ENCODE results near the gene TNS3. TPM values are rescaled to one million over a fixed set of nuclear protein-coding genes. Genes with fewer than 3 reads are reported as not detected.

The TNS3 gene
- total and polyA plus RNA-seq, 9 of the 15 experiments (the other 6 are each of a cell fraction or from before 2014, with no cell fraction given): 0.20 TPM; not detected in 8

DNA sequence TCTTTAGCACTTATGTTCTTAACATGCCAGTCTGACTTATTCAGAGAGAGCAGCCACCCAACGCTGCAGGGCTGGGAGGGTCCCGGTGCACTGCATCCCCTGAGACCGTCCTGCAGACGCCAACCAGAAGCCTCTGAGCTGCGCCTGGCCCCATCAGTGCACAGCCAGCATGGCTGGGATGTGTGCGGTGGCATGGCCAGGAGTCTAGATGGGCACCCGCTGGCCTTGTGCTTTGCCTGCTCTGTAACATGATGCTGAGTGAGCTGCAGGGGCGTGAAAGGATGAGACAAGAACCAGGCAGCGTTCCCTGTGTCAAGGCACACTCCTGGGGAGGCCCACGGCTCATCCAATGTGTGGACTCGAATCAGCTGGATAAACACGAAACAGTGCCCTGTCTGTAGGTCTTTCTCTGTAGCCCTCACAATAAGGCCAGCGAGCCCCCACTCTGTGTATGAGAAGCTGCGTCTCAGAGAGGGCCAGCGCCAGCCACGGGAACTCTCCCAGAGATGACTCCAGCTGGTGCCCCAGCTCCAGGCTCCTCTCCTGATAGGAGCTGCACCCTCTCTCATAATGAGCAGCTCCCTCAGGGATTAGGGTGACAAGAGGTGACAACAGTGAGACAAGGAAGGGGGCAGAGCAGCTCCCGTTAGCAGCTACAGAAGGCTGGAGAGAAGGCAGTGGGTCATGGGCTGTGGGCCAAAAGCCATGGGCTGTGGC lies 96.8 kb downstream of the TNS3 start:
- TF ChIP-seq, protein P1, sequence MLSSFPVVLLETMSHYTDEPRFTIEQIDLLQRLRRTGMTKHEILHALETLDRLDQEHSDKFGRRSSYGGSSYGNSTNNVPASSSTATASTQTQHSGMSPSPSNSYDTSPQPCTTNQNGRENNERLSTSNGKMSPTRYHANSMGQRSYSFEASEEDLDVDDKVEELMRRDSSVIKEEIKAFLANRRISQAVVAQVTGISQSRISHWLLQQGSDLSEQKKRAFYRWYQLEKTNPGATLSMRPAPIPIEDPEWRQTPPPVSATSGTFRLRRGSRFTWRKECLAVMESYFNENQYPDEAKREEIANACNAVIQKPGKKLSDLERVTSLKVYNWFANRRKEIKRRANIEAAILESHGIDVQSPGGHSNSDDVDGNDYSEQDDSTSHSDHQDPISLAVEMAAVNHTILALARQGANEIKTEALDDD (IDR thresholded peaks at IDR 0.05): no peak
- TF ChIP-seq HNRNPUL1 (IDR thresholded peaks at IDR 0.05; ENCODE audit: low read length): no peak
- ChIA-PET POLR2A (no interaction called here), CTCF (ENCODE audit: low intra/inter-chr PET ratio) (no interaction called here)
- no peaks in the 10 kb centered on the region for H3K36me3 ChIP-seq (ENCODE audit: control insufficient read depth, insufficient read depth, low read length)
- intact Hi-C loops (cut with micrococcal nuclease) (no loop called here), in situ Hi-C loops (cut with MboI) (no loop called here)
- peaks cover 5 to 8% of the 10 kb centered on the region in 2 experiments; a peak in 4 of 5 replicates for H3K4me1 ChIP-seq (replicated peaks in 1 of 2; ENCODE audit: control insufficient read depth in 2 of 2, insufficient read depth in 2 of 2, low read length in 2 of 2)
- H3K9ac ChIP-seq (ENCODE audit: insufficient read depth in 1 of 2, low read depth in 2 of 2, low read length in 2 of 2): no peak overlapping the region
- no peaks in the 10 kb centered on the region for H3K9me3 ChIP-seq (replicated peaks; ENCODE audit: control insufficient read depth, insufficient read depth, low read depth, low read length)
- no peak overlapping the region for H2AFZ ChIP-seq (ENCODE audit: low read depth, low read length)
- no peak overlapping the region for H3K27ac ChIP-seq (ENCODE audit: extremely low read depth, low read depth, low read length)
- FAIRE-seq (no peak), DNase-seq (ENCODE audit: extremely low read depth in 1 of 4, low spot score in 3 of 4) (no peak), ATAC-seq (no peak)
- no TSS peak for BruUV-seq (replicated peaks)
- no peaks in the 10 kb centered on the region for H3K79me2 ChIP-seq (ENCODE audit: control insufficient read depth, insufficient read depth, low read length)
- H3K27me3 ChIP-seq (ENCODE audit: control insufficient read depth in 2 of 2, insufficient read depth in 2 of 2, low read length in 2 of 2): peaks cover 3 to 66% of the 10 kb centered on the region in 2 experiments; a peak in 2 of 5 replicates
- WGBS (ENCODE audit: insufficient coverage, low coverage, missing lambda C conversion rate): 0% methylated on average over 15 of the region's 17 CpGs
- H4K20me1 ChIP-seq (replicated peaks; ENCODE audit: control insufficient read depth, insufficient read depth, low read length): no peaks in the 10 kb centered on the region; the same call in 1 of the 2 replicates
- H3K4me2 ChIP-seq (ENCODE audit: insufficient read depth, low read length): no peak overlapping the region
- no peak overlapping the region for H3K4me3 ChIP-seq
- H3K9me1 ChIP-seq (ENCODE audit: control insufficient read depth, insufficient read depth, low read length): no peaks in the 10 kb centered on the region

DNA sequence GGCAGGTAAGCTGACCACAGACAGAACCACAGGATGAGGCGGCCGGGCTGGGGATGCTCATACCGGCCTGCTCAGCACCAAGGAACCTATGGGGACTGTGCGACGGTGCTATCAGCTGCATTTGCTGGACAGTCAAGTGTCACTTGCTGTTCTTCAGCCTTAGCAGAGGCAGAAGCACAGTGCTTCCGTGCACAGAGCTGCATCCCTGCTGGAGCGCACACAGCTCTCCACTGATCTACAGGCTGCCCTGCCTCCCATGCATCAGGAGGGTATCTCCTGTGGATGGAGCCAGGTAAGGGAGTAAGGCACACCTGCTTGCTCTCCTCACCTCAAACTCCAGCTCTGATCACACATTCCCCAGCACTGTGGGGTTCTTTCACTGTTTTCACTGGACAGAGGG lies 97.5 kb downstream of the TNS3 start:
- POLR2A ChIA-PET: no interaction called here
- in situ Hi-C loops (cut with MboI): no loop called here
- intact Hi-C loops (cut with micrococcal nuclease): no loop called here
- no peaks in the 10 kb centered on the region for H3K9me1 ChIP-seq (ENCODE audit: control insufficient read depth, insufficient read depth, low read length)
- ATAC-seq: no peak
- CTCF ChIA-PET (ENCODE audit: low intra/inter-chr PET ratio): no interaction called here
- no peaks in the 10 kb centered on the region; the same call in 1 of the 2 replicates for H4K20me1 ChIP-seq (replicated peaks; ENCODE audit: control insufficient read depth, insufficient read depth, low read length)
- BruUV-seq (replicated peaks): no TSS peak
- H3K9ac ChIP-seq (ENCODE audit: insufficient read depth in 1 of 2, low read depth in 2 of 2, low read length in 2 of 2): no peak overlapping the region
- no peak for DNase-seq (ENCODE audit: extremely low read depth in 1 of 4, low spot score in 3 of 4)
- no peak overlapping the region for H2AFZ ChIP-seq (ENCODE audit: low read depth, low read length)
- H3K36me3 ChIP-seq (ENCODE audit: control insufficient read depth, insufficient read depth, low read length): no peaks in the 10 kb centered on the region
- no peak overlapping the region for H3K4me2 ChIP-seq (ENCODE audit: insufficient read depth, low read length)
- H3K27me3 ChIP-seq (ENCODE audit: control insufficient read depth in 2 of 2, insufficient read depth in 2 of 2, low read length in 2 of 2): peaks cover under 1 to 66% of the 10 kb centered on the region in 2 experiments; a peak in 2 of 5 replicates
- WGBS (ENCODE audit: insufficient coverage, low coverage, missing lambda C conversion rate): 0% methylated on average over 7 of the region's 7 CpGs
- peaks cover 5 to 8% of the 10 kb centered on the region in 2 experiments; a peak in 4 of 5 replicates for H3K4me1 ChIP-seq (replicated peaks in 1 of 2; ENCODE audit: control insufficient read depth in 2 of 2, insufficient read depth in 2 of 2, low read length in 2 of 2)
- no peaks in the 10 kb centered on the region for H3K9me3 ChIP-seq (replicated peaks; ENCODE audit: control insufficient read depth, insufficient read depth, low read depth, low read length)
- no peak overlapping the region for H3K27ac ChIP-seq (ENCODE audit: extremely low read depth, low read depth, low read length)
- no peaks in the 10 kb centered on the region for H3K79me2 ChIP-seq (ENCODE audit: control insufficient read depth, insufficient read depth, low read length)
- H3K4me3 ChIP-seq: no peak overlapping the region
- FAIRE-seq: no peak
- no peak for TF ChIP-seq WHSC1 (IDR thresholded peaks at IDR 0.05; ENCODE audit: low read length)
- TF ChIP-seq SIN3A (IDR thresholded peaks at IDR 0.05; ENCODE audit: borderline replicate concordance in 2 of 2, control insufficient read depth in 1 of 2, low read depth in 2 of 2, low read length in 2 of 2): no peak
- TF ChIP-seq BDP1 (IDR thresholded peaks at IDR 0.05; ENCODE audit: insufficient read depth, insufficient read length): no peak
- no peak for TF ChIP-seq MED1 (CRISPR knock-in tag; IDR thresholded peaks at IDR 0.05; ENCODE audit: borderline replicate concordance)
- TF ChIP-seq HDAC6 (IDR thresholded peaks at IDR 0.05; ENCODE audit: low read depth, low read length): no peak
- TF ChIP-seq ARHGAP35 (IDR thresholded peaks at IDR 0.05; ENCODE audit: partially characterized antibody): no peak
- TF ChIP-seq POLR2H (tag; IDR thresholded peaks at IDR 0.05; ENCODE audit: low read depth): no peak
- no peak for TF ChIP-seq ELF1 (tag; IDR thresholded peaks at IDR 0.05)
- no peak for TF ChIP-seq SAP30 (IDR thresholded peaks at IDR 0.05; ENCODE audit: borderline replicate concordance, insufficient read depth, low read depth, low read length, poor library complexity, severe bottlenecking)
- TF ChIP-seq CHD1 (IDR thresholded peaks at IDR 0.05; ENCODE audit: low read length): no peak
- no peak for TF ChIP-seq GATAD2B (IDR thresholded peaks at IDR 0.05; ENCODE audit: borderline replicate concordance)
- TF ChIP-seq KHSRP (IDR thresholded peaks at IDR 0.05): no peak
